ENCODE data around the gene GABRB1. TPM values are rescaled to one million over a fixed set of nuclear protein-coding genes. Genes with fewer than 3 reads are reported as not detected.

The GABRB1 gene
- total RNA-seq, 4 donors from 2014 or later = not detected

DNA sequence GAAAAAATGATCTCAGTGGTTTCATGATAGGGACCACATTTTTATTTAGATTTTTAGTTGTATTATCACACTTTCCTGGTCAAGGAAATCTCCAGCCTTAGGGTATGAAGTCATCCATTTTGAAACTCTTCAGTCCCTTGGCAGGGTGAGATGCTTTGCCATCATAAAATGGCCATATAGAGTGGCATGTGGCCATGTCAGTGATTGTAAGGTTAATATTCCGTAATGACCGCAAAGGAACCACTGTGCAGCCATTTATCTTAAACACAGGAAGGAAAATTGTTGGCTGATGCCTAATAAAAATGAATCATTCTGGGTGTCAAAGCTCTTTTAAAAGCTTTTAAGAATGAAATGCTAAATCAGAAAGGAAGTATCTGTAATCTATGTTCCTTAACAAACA, 396.6 kb downstream of the GABRB1 start:
- DNase-seq (ENCODE audit: low spot score in 2 of 2) = no peak
- 80 to 83% methylated on average over 2 of the region's 2 CpGs for WGBS, 2 donors
- no peak overlapping the region for H3K4me3 ChIP-seq (ENCODE audit: low read depth, poor library complexity, severe bottlenecking)
- intact Hi-C loops (cut with DNase I; ENCODE audit: low total_unique reads) = no loop called here
- TF ChIP-seq CTCF (IDR thresholded peaks at IDR 0.05) = no peak
- no peak for TF ChIP-seq POLR2A (IDR thresholded peaks at IDR 0.05)

- 62 to 63% methylated on average over 1 of the region's 1 CpG for WGBS, 2 donors
- intact Hi-C loops (cut with DNase I; ENCODE audit: low total_unique reads) = no loop called here
- no peak overlapping the region for H3K4me3 ChIP-seq (ENCODE audit: low read depth, poor library complexity, severe bottlenecking)
- TF ChIP-seq POLR2A (IDR thresholded peaks at IDR 0.05) (no peak), CTCF (IDR thresholded peaks at IDR 0.05) (no peak)
- no peak for DNase-seq (ENCODE audit: low spot score in 2 of 2)
These were observed 401.4 kb downstream of the GABRB1 start for GRCh38 chr4:47432749-47433148.

DNA sequence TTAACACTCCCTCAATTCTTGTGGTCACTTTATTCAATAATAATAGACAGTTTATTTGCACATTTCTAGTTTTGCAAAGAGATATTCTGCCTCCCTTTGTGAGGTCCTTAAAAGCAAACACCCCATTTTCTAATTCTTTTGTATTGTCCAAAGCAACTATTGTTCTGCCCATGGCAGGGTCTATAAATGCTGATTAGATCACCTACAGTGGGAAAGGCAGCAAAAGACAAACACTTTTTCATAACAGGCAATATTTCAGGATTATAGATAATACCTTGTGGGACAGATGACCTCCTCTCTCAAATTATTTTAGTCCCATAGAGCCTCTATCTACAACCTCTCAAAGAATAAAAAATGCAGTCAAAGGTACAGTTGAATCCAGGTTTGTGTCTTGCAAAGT, 403.6 kb downstream of the GABRB1 start:
- DNase-seq (ENCODE audit: low spot score in 2 of 2) = no peak
- TF ChIP-seq CTCF (IDR thresholded peaks at IDR 0.05) (no peak), POLR2A (IDR thresholded peaks at IDR 0.05) (no peak)
- intact Hi-C loops (cut with DNase I; ENCODE audit: low total_unique reads) = no loop called here
- no peak overlapping the region for H3K4me3 ChIP-seq (ENCODE audit: low read depth, poor library complexity, severe bottlenecking)

DNA sequence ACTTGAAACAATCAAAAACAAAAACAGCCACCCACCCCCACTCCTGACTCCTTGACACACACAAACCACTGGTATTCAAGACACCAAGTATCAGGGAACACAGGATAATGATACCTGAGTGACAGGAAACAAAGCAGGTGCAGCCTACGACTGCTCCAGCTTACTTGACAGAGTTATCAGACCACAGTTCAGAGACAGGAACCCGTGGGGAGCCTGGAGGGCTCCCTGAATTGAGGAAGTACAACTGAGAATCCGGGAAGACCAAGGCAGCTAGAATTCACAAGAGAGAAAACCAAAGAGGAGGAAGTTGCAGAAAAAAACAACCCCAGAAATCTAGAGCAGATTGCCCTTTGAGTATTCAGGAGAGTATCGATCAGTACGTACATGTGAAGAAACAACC, 411.6 kb downstream of the GABRB1 start:
- intact Hi-C loops (cut with DNase I; ENCODE audit: low total_unique reads) = no loop called here

GRCh38 chr4:47444031-47444430, 412.7 kb downstream of the GABRB1 start:
- intact Hi-C loops (cut with DNase I; ENCODE audit: low total_unique reads) = no loop called here
- H3K4me3 ChIP-seq (ENCODE audit: low read depth, poor library complexity, severe bottlenecking) = no peak overlapping the region
- 84 to 92% methylated on average over 2 of the region's 2 CpGs for WGBS, 2 donors
- DNase-seq (ENCODE audit: low spot score in 2 of 2) = no peak
- TF ChIP-seq CTCF (IDR thresholded peaks at IDR 0.05) (no peak), POLR2A (IDR thresholded peaks at IDR 0.05) (no peak)

More for the DNA sequence above, 411.6 kb downstream of the GABRB1 start:
- no peak for DNase-seq (ENCODE audit: low spot score in 2 of 2)
- TF ChIP-seq CTCF (IDR thresholded peaks at IDR 0.05) = no peak
- H3K4me3 ChIP-seq (ENCODE audit: low read depth, poor library complexity, severe bottlenecking) = no peak overlapping the region
- WGBS, 2 donors = 66 to 84% methylated on average over 5 of the region's 5 CpGs

DNA sequence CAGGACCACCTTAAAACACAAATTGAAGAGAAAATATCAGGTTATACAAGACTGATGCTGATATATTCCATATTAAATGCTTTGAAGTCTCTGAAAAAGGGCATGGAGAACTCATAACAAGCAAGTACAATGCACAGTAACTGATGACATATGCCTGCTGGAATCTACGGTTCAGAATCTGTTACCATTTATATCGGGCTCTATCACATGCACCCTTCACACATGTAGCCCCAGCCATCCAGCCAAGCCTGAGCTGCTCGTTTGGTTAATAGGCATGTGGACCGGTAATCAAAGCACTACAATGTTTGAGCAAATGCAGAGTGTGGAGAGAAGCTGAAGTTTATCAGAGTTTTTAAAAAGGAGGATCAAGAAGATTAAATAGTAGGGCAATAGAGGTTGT, 420.3 kb downstream of the GABRB1 start:
- no peak overlapping the region for H3K4me3 ChIP-seq (ENCODE audit: low read depth, poor library complexity, severe bottlenecking)
- 57 to 58% methylated on average over 4 of the region's 4 CpGs for WGBS, 2 donors
- intact Hi-C loops (cut with DNase I; ENCODE audit: low total_unique reads) = no loop called here
- TF ChIP-seq POLR2A (IDR thresholded peaks at IDR 0.05) (no peak), CTCF (IDR thresholded peaks at IDR 0.05) (no peak)
- no peak for DNase-seq (ENCODE audit: low spot score in 2 of 2)
